KMS-11 (cell line): ENCODE results near the gene PGLYRP4.

ENCODE experiments used
- H2AFZ ChIP-seq: fragments of 200-600 bp; sonication (generic); 2 replicates; pipeline ENCODE4 v1.6.1; 2016; ENCODE audit warnings: antibody characterized with exemption, mixed run types, low read depth
- H3K27ac ChIP-seq: fragments of 200-600 bp; sonication (generic); 2 replicates; pipeline ENCODE4 v1.6.1; 2016; ENCODE audit warnings: mild to moderate bottlenecking, mixed run types
- H3K27me3 ChIP-seq: fragments of 200-600 bp; sonication (generic); 2 replicates; pipeline ENCODE4 v1.6.1; 2017; ENCODE audit warnings: mild to moderate bottlenecking, low read depth, mixed run types, moderate library complexity; ENCODE audit not compliant: insufficient read depth
- H3K36me3 ChIP-seq: fragments of 200-600 bp; sonication (generic); 2 replicates; pipeline ENCODE4 v1.6.1; 2017; ENCODE audit warnings: mild to moderate bottlenecking, mixed run types; ENCODE audit not compliant: insufficient read depth
- H3K4me1 ChIP-seq: fragments of 200-600 bp; sonication (generic); 2 replicates; pipeline ENCODE4 v1.6.1; 2016; ENCODE audit warnings: mild to moderate bottlenecking, low read depth, mixed run types; ENCODE audit not compliant: poor library complexity, severe bottlenecking
- H3K4me2 ChIP-seq: fragments of 200-600 bp; sonication (generic); 2 replicates; pipeline ENCODE4 v1.7.0; 2016; ENCODE audit warnings: mild to moderate bottlenecking, mixed run types
- H3K4me3 ChIP-seq: fragments of 200-600 bp; sonication (generic); IDR thresholded peaks from 2 replicates; pipeline ENCODE4 v1.6.1; 2017; ENCODE audit warnings: low read depth, low read length, mixed read lengths; ENCODE audit not compliant: insufficient read depth
- H3K79me2 ChIP-seq: fragments of 200-600 bp; sonication (generic); 2 replicates; pipeline ENCODE4 v1.6.1; 2016; ENCODE audit warnings: low read depth, mixed run types; ENCODE audit not compliant: insufficient read depth
- H3K9ac ChIP-seq: fragments of 200-600 bp; sonication (generic); 2 replicates; pipeline ENCODE4 v1.6.1; 2016; ENCODE audit warnings: mild to moderate bottlenecking, mixed run types
- H4K20me1 ChIP-seq: fragments of 200-600 bp; sonication (generic); 2 replicates; pipeline ENCODE4 v1.6.1; 2016; ENCODE audit warnings: mild to moderate bottlenecking, mixed run types; ENCODE audit not compliant: insufficient read depth
- TF ChIP-seq, protein P1 (sequence below): fragments of 200-600 bp; sonication (generic); conservative IDR thresholded peaks from 2 replicates; pipeline ENCODE4 v1.6.1; 2017; ENCODE audit warnings: low read depth, mild to moderate bottlenecking, antibody characterized with exemption, low read length, moderate library complexity, mixed read lengths

The PGLYRP4 gene

DNA sequence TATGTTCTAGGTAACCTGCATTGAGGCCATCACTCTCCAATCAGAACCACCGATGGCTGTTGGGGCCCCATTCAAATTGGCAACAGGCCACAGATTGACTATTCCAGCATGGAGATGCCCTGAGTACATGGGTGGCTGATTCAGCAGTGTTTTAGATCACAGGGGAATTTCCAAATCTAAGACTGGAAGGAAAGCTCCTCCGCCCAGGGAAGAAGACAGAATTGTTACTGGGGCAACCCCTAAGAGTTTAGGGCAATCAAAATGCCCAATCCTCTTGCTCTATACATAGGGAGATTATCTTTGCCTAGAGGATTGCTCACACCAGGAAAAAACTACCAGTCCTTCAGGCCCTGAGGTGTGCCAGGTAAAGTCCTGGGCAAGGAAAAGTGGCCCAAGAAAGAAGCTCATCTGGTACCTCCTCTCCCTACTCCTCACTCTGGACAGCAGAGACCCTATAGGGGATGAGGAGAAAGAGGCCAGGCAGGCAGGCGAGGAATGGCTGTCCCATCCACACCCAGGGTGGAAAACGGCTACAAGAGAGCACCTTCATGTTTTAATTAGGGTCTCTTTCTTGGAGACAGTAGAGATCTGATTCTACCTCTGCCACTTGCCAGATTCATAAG is 36.4 kb upstream of the PGLYRP4 start:
- TF ChIP-seq, protein P1, sequence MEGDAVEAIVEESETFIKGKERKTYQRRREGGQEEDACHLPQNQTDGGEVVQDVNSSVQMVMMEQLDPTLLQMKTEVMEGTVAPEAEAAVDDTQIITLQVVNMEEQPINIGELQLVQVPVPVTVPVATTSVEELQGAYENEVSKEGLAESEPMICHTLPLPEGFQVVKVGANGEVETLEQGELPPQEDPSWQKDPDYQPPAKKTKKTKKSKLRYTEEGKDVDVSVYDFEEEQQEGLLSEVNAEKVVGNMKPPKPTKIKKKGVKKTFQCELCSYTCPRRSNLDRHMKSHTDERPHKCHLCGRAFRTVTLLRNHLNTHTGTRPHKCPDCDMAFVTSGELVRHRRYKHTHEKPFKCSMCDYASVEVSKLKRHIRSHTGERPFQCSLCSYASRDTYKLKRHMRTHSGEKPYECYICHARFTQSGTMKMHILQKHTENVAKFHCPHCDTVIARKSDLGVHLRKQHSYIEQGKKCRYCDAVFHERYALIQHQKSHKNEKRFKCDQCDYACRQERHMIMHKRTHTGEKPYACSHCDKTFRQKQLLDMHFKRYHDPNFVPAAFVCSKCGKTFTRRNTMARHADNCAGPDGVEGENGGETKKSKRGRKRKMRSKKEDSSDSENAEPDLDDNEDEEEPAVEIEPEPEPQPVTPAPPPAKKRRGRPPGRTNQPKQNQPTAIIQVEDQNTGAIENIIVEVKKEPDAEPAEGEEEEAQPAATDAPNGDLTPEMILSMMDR = no peak
- H4K20me1 ChIP-seq = no peaks in the 10 kb centered on the region
- H3K27ac ChIP-seq = no peak overlapping the region
- no peaks in the 10 kb centered on the region for H3K4me1 ChIP-seq
- H3K4me3 ChIP-seq = no peak overlapping the region
- H2AFZ ChIP-seq = no peak overlapping the region
- H3K79me2 ChIP-seq = no peaks in the 10 kb centered on the region
- no peaks in the 10 kb centered on the region for H3K36me3 ChIP-seq
- H3K27me3 ChIP-seq = no peaks in the 10 kb centered on the region
- H3K4me2 ChIP-seq = no peak overlapping the region
- no peak overlapping the region for H3K9ac ChIP-seq

DNA sequence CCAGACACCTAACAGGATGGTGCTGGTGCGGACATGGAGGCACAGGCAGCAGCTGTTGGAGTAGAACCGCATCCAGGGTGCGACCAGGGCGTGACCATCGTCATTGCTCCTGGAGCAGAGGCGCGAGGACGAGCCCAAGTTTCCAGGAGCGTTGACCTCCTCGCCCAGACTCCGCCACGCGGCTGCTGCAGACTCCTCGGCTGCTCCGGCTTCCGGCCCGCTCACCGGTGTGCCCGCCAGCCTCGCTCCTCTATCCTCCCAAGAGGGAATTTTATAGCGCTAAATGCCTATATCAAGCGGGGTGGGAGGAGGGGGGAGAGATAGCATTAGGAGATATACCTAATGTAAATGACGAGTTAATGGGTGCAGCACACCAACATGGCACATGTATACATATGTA is 32.1 kb upstream of the PGLYRP4 start:
- no peaks in the 10 kb centered on the region for H4K20me1 ChIP-seq
- H3K4me3 ChIP-seq = no peak overlapping the region
- no peaks in the 10 kb centered on the region for H3K4me1 ChIP-seq
- no peaks in the 10 kb centered on the region for H3K27me3 ChIP-seq
- H3K4me2 ChIP-seq = no peak overlapping the region
- H3K36me3 ChIP-seq = no peaks in the 10 kb centered on the region
- no peak overlapping the region for H2AFZ ChIP-seq
- H3K79me2 ChIP-seq = no peaks in the 10 kb centered on the region
- TF ChIP-seq, protein P1 = no peak
- no peak overlapping the region for H3K9ac ChIP-seq
- H3K27ac ChIP-seq = no peak overlapping the region

DNA sequence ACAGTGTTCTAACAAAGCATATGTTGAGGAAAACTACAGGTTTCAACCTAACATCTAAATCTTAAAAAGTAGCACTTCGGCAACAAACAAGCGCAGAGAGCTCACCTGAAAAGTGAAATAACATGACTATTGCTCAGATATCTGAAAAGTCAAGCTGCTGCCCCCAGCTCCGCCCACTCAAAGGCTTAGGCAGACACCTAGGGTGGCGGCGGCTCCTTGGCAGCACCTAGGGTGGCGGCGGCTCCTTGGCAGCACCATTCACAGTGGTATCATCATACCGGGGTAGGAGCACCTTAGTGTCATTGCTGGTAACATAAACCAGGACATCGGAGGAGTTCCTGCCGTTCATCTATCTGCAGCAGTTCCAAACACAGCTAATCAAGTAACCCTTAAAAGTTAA is 30.9 kb upstream of the PGLYRP4 start:
- Histone ChIP-seq H3K4me3 (no peak overlapping the region), H3K4me1 (no peaks in the 10 kb centered on the region)

DNA sequence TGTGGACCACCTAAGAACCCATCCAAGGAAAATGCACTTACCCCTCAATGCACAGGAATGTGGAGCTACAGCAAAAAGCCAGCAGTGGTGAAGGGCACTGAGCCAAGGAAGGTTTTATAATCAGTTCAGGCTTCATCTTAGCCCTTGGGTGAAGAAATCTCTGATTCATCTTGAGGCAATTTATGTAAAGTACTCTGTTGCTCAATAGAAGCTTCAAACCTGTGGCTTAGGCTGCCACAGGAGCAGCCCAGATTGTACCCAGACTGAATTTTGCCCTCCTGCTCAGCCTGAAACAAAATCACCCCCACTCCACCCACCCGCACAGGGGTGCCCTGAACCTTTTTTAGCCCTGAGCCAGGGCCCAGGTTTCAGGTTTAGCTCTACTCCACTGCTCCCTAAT is 26.9 kb upstream of the PGLYRP4 start, which contains the start of gene S100A12:
Gene S100A12 (minus strand): TSS at position 111 of the 400 bp plus-strand sequence. CDS start 1,029 bp downstream, outside the sequence.
- Histone ChIP-seq H3K79me2 (no peaks in the 10 kb centered on the region), H2AFZ (no peak within 1 kb of the TSS), H3K27ac (no peak within 1 kb of the TSS), H3K4me1 (no peaks in the 10 kb centered on the region), H3K27me3 (no peaks in the 10 kb centered on the region), H3K4me3 (no peak within 1 kb of the TSS), H4K20me1 (no peaks in the 10 kb centered on the region), H3K36me3 (no peaks in the 10 kb centered on the region), H3K4me2 (no peak within 1 kb of the TSS), H3K9ac (no peak within 1 kb of the TSS)
- TF ChIP-seq, protein P1 = no peak

More for the DNA sequence above, 30.9 kb upstream of the PGLYRP4 start:
- H3K27ac ChIP-seq = no peak overlapping the region
- no peaks in the 10 kb centered on the region for H4K20me1 ChIP-seq
- no peaks in the 10 kb centered on the region for H3K79me2 ChIP-seq
- H3K27me3 ChIP-seq = no peaks in the 10 kb centered on the region
- H3K9ac ChIP-seq = no peak overlapping the region
- TF ChIP-seq, protein P1 = no peak
- no peak overlapping the region for H3K4me2 ChIP-seq
- no peaks in the 10 kb centered on the region for H3K36me3 ChIP-seq
- H2AFZ ChIP-seq = no peak overlapping the region
